H7 (cell line): ENCODE results near the gene PTPN7. TPM values are rescaled to one million over a fixed set of nuclear protein-coding genes. Genes with fewer than 3 reads are reported as not detected.
"Not testable (repeated sequence)": the region's sequence is repeated elsewhere in the genome, so short reads cannot be mapped to it uniquely, and the experiment has no call there.

ENCODE experiments used
- DNase-seq: peaks from one replicate; pipeline ENCODE4 v3.0.0; 2012
- H3K27me3 ChIP-seq: 2 replicates; pipeline ENCODE4 v1.6.0; 2011; ENCODE audit warnings: mild to moderate bottlenecking, low read length; ENCODE audit not compliant: control insufficient read depth, insufficient read depth
- H3K36me3 ChIP-seq: replicated peaks from 2 replicates; pipeline ENCODE4 v1.5.1; 2011; ENCODE audit warnings: low read length; ENCODE audit not compliant: control insufficient read depth, insufficient read depth
- H3K4me3 ChIP-seq: 2 replicates; pipeline ENCODE4 v1.5.1; 2011; ENCODE audit warnings: low read depth, mild to moderate bottlenecking, control low read depth, low read length, moderate library complexity; ENCODE audit not compliant: insufficient read depth
- total RNA-seq: library from RNA; depleted of rRNA; stranded (reverse); fragments of >200 nt; shearing (Covaris generic); gene quantifications from 2 replicates; pipeline ENCODE4 v1.2.3, GENCODE V29; 2014

Gene PTPN7
- total RNA-seq, 1 experiment from 2014 or later = 0.24 TPM

DNA sequence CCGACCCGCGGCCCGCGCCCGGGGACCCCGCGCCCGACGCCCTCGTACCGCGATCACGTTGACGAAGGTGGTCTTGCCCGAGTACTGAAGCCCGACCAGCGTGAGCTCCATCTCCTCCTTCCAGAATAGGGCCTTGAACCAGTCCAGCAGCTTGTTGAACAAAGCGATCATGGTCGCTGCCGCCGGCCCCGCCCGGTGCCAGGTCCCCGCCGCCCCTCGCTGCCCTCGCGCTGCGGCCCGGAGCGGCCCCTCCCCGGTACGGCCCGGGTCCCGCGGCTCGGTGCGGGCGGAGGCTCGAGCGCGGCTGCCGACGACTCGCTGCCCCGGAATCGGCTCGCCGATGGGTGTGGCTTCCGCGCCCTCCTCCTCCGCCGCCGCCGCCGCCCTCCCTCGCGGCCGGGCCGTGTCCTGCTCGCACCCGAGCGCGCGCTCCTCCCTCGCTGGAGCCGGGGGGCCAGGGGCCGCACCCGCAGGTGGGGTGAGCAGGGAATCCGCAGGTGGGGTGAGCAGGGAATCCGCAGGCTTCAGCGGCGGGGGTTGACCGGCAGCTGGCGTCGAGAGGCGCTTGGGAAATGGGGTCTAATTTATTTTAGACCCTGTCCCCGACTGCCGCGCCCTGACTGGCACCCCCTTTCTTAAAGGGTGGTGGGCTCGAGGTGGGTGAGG is 15.9 kb downstream of the PTPN7 start, which contains the start of gene ARL8A:
ARL8A (minus strand) TSS at position 336 of the 666 bp plus-strand sequence; CDS start at position 171, 165 bp downstream.
- H3K4me3 ChIP-seq = peak within 1 kb of the TSS; percentile 91
- peak; percentile 94 for DNase-seq
- H3K27me3 ChIP-seq = peaks cover 8% of the 10 kb centered on the region
- H3K36me3 ChIP-seq = peaks cover 2% of the 10 kb centered on the region; the same call in 1 of the 2 replicates

- H3K4me3 ChIP-seq = peak overlapping the region; percentile 91
- peak; percentile 94 for DNase-seq
- peaks cover 8% of the 10 kb centered on the region for H3K27me3 ChIP-seq
- H3K36me3 ChIP-seq = peaks cover 2% of the 10 kb centered on the region; the same call in 1 of the 2 replicates
These were observed 16.5 kb downstream of the PTPN7 start for GRCh38 chr1:202143768-202144401.

- Histone ChIP-seq H3K36me3 (peaks cover 2% of the 10 kb centered on the region; the same call in 1 of the 2 replicates), H3K27me3 (peaks cover 8% of the 10 kb centered on the region), H3K4me3 (peak overlapping the region; percentile 91)
- no peak for DNase-seq
These were observed 17.2 kb downstream of the PTPN7 start for GRCh38 chr1:202143011-202143767.

DNA sequence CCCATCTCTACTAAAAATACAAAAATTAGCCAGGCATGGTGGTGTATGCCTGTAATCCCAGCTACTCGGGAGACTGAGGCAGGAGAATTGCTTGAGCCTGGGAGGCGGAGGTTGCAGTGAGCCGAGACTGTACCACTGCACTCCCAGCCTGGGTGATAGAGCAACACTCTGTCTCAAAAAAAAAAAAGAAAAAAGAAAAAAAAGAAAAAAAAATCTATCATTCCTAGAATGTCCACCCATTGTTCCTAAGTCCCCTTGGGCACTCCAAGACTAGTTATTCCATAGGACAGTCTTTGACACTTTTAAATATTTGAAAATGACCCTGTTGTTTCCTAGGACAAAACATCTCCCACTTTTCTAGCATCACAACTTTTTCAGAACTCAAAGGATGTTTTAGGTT is 18.9 kb downstream of the PTPN7 start:
- not testable (repeated sequence) for H3K4me3 ChIP-seq, DNase-seq, H3K36me3 ChIP-seq, H3K27me3 ChIP-seq

DNA sequence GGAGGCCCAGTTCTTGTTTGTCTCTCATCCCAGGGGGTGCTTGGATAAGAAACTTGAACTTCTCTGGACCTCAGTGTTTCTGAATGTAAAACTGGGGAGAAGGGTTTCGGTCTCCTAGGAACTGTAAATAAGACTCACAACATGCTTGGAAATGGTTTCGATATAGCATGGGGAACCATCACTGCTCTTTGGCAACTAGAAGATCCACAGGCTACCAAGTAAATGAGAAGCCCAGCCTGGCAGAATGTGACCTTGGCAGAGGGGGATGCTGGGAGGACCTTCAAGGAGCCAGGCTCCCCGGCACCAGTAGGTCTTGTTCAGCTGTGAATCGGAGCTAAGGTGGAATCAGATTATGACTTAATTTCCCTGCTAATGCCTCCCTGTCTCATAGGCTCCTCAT is 19.6 kb downstream of the PTPN7 start:
- DNase-seq = no peak
- H3K27me3 ChIP-seq = peaks cover 7% of the 10 kb centered on the region
- H3K4me3 ChIP-seq = no peak overlapping the region

GRCh38 chr1:202135221-202135721 is 25.1 kb downstream of the PTPN7 start:
- Histone ChIP-seq H3K36me3 (peaks cover 17% of the 10 kb centered on the region), H3K27me3 (no peaks in the 10 kb centered on the region), H3K4me3 (no peak overlapping the region)
- DNase-seq = peak; percentile 96

More for the DNA sequence above, 19.6 kb downstream of the PTPN7 start:
- H3K36me3 ChIP-seq = peaks cover 2% of the 10 kb centered on the region; the same call in 1 of the 2 replicates

DNA sequence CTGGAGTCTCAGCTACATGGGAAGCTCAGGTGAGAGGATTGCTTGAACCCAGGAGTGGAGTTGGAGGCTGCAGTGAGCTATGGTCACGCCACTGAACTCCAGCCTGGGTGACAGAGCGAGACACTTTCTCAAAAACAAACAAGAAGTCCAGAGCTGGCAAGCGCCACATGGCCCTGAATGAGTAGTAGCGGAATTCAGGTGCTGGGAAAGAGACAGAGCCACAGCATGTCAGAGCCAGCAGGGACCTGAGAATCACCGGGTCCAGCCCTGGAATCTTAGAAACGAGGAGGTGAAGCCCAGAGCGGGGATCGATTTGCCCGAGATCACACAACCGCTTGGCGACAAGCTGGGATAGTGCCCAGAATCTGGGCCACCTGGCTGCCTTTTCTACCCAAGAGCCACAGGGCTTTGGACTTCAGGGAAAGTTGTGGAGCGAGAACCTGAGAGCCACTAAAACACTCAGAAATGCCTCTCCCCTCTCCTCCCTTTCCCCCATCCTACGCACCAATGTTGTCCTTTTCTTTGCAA is 25.7 kb downstream of the PTPN7 start:
- Histone ChIP-seq H3K27me3 (no peaks in the 10 kb centered on the region), H3K36me3 (peaks cover 17% of the 10 kb centered on the region), H3K4me3 (no peak overlapping the region)
- no peak for DNase-seq

DNA sequence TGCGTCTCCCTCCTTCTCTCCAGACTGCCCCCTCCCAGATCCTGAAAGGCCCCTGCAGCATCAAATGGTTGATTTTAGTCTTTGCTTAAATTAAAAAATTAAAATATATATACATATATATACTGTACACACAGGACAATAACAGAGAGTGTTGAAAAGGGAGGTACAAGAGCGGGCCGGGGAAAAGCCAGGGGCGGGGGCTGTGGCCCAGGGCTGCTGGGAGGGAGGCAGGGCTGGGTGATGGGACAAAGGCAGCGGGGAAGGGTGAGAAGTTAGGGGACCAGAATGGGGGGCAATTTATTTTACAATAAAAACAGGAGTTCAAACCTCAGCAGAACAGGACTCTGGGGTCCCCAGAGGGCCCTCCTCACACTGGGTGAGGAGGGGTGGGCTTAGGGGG is 26.4 kb downstream of the PTPN7 start:
- H3K27me3 ChIP-seq = no peaks in the 10 kb centered on the region
- DNase-seq = no peak
- H3K36me3 ChIP-seq = peaks cover 17% of the 10 kb centered on the region
- no peak overlapping the region for H3K4me3 ChIP-seq

GRCh38 chr1:202133496-202133895 is 26.9 kb downstream of the PTPN7 start:
- Histone ChIP-seq H3K36me3 (peaks cover 17% of the 10 kb centered on the region), H3K4me3 (no peak overlapping the region), H3K27me3 (no peaks in the 10 kb centered on the region)
- DNase-seq = no peak

- no peaks in the 10 kb centered on the region for H3K27me3 ChIP-seq
- no peak for DNase-seq
- H3K36me3 ChIP-seq = peaks cover 17% of the 10 kb centered on the region
- H3K4me3 ChIP-seq = no peak overlapping the region
These were observed 27.4 kb downstream of the PTPN7 start for GRCh38 chr1:202133001-202133400.

- Histone ChIP-seq H3K27me3 (no peaks in the 10 kb centered on the region), H3K4me3 (no peak overlapping the region), H3K36me3 (peaks cover 17% of the 10 kb centered on the region)
- peak; percentile 49 for DNase-seq
These were observed 28.2 kb downstream of the PTPN7 start for GRCh38 chr1:202131956-202132821.

DNA sequence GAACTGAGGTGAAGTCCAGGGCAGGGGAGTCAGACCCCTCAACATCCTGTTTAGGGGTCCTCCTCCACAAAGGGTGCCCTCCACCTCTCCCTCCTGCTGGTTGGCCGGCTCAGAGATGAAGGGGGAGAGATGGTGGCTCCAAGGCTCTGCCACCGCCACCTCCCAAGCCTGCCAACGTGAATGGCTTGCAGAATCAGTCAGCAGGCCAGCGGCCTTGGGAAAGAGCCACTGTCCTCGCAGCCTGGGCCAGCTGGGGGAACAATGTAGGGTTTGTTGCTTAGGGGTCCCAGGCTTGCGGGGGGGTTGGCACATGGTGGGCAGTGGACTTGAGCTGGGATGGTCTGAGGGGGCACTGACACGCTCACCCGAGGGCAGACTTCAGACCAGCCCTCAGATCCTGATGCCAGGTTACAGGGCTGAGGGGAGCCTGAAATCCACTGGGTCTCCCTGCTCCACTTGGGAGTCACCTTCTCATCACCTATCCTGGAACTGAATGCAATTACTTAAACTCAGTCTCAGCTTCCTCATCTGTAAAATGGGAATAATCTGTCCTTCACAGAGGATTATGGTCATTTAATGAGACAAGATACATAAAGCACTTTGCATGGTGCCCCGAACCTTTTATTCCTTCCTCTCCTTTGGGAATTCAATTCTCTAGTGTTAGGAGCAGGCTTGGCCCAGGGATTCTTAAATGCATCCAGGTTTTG is 29.4 kb downstream of the PTPN7 start:
- Histone ChIP-seq H3K4me3 (no peak overlapping the region), H3K36me3 (peaks cover 17% of the 10 kb centered on the region), H3K27me3 (no peaks in the 10 kb centered on the region)
- peak; percentile 56 for DNase-seq

GRCh38 chr1:202130297-202130721 is 30.1 kb downstream of the PTPN7 start:
- DNase-seq = no peak
- H3K36me3 ChIP-seq = peaks cover 15% of the 10 kb centered on the region
- no peaks in the 10 kb centered on the region for H3K27me3 ChIP-seq
- H3K4me3 ChIP-seq = no peak overlapping the region
